Activated naive CD8-positive, alpha-beta T cell treated with anti-CD3 and anti-CD28 coated beads, Interleukin-2, amount 50 U/mL, for 24 hours (primary cell): Measurements from ENCODE around the gene RBBP6.
"Not testable (repeated sequence)": the region's sequence is repeated elsewhere in the genome, so short reads cannot be mapped to it uniquely, and the experiment has no call there.

Source experiments
- ATAC-seq: fragments of 150-1000 bp; cut with Tn5 transposase; one replicate; pipeline ENCODE4 v1.10.0; 2021
- DNase-seq: peaks from one replicate; pipeline ENCODE4 v3.0.0; 2021
- H3K27ac Mint-ChIP-seq: one replicate; pipeline ENCODE4 v1.8.0; 2021; ENCODE audit warnings: mild to moderate bottlenecking, mixed read lengths
- H3K27me3 Mint-ChIP-seq: one replicate; pipeline ENCODE4 v1.8.0; 2021; ENCODE audit warnings: mixed read lengths
- H3K36me3 Mint-ChIP-seq: one replicate; pipeline ENCODE4 v1.8.0; 2021; ENCODE audit warnings: low read depth, mixed read lengths
- H3K4me1 Mint-ChIP-seq: one replicate; pipeline ENCODE4 v1.8.0; 2021; ENCODE audit warnings: mixed read lengths
- H3K4me3 Mint-ChIP-seq: one replicate; pipeline ENCODE4 v1.8.0; 2021; ENCODE audit warnings: mild to moderate bottlenecking, moderate library complexity, mixed read lengths
- H3K9me3 Mint-ChIP-seq: one replicate; pipeline ENCODE4 v1.8.0; 2021; ENCODE audit warnings: mixed read lengths

Gene RBBP6

GRCh38 chr16:24571096-24571495 lies 31.7 kb downstream of the RBBP6 start:
- Mint-ChIP-seq H3K36me3 (peaks cover 66% of the 10 kb centered on the region), H3K9me3 (peaks cover 34% of the 10 kb centered on the region), H3K4me3 (no peak overlapping the region), H3K27me3 (no peaks in the 10 kb centered on the region), H3K27ac (no peak overlapping the region), H3K4me1 (no peaks in the 10 kb centered on the region)
- ATAC-seq = no peak
- DNase-seq = no peak

- ATAC-seq = no peak
- no peak overlapping the region for H3K4me3 Mint-ChIP-seq
- DNase-seq = no peak
- H3K9me3 Mint-ChIP-seq = peaks cover 34% of the 10 kb centered on the region
- no peaks in the 10 kb centered on the region for H3K27me3 Mint-ChIP-seq
- no peaks in the 10 kb centered on the region for H3K4me1 Mint-ChIP-seq
- peaks cover 61% of the 10 kb centered on the region for H3K36me3 Mint-ChIP-seq
- no peak overlapping the region for H3K27ac Mint-ChIP-seq
Observed at GRCh38 chr16:24572069-24572468, 32.7 kb downstream of the RBBP6 start.

- Mint-ChIP-seq H3K4me3 (no peak overlapping the region), H3K36me3 (peaks cover 50% of the 10 kb centered on the region), H3K27me3 (no peaks in the 10 kb centered on the region), H3K9me3 (peaks cover 34% of the 10 kb centered on the region), H3K4me1 (no peaks in the 10 kb centered on the region), H3K27ac (no peak overlapping the region)
- DNase-seq = no peak
- ATAC-seq = no peak
Observed at GRCh38 chr16:24573141-24573540, 33.8 kb downstream of the RBBP6 start.

- not testable (repeated sequence) for H3K4me1 Mint-ChIP-seq, DNase-seq, H3K27me3 Mint-ChIP-seq, ATAC-seq, H3K4me3 Mint-ChIP-seq, H3K27ac Mint-ChIP-seq
- Mint-ChIP-seq H3K9me3 (peaks cover 26% of the 10 kb centered on the region), H3K36me3 (peaks cover 33% of the 10 kb centered on the region)
Observed at GRCh38 chr16:24574515-24575485, 35.4 kb downstream of the RBBP6 start.

- ATAC-seq, H3K27ac Mint-ChIP-seq, H3K4me3 Mint-ChIP-seq, H3K4me1 Mint-ChIP-seq, H3K27me3 Mint-ChIP-seq, DNase-seq: not testable (repeated sequence)
- Mint-ChIP-seq H3K36me3 (peaks cover 24% of the 10 kb centered on the region), H3K9me3 (peaks cover 17% of the 10 kb centered on the region)
Observed at GRCh38 chr16:24575791-24576190, 36.4 kb downstream of the RBBP6 start.

GRCh38 chr16:24577167-24577566 lies 37.8 kb downstream of the RBBP6 start:
- no peak for ATAC-seq
- DNase-seq = no peak
- Mint-ChIP-seq H3K27me3 (no peaks in the 10 kb centered on the region), H3K36me3 (peaks cover 11% of the 10 kb centered on the region), H3K4me1 (no peaks in the 10 kb centered on the region), H3K27ac (no peak overlapping the region), H3K9me3 (peaks cover 6% of the 10 kb centered on the region), H3K4me3 (no peak overlapping the region)

GRCh38 chr16:24580665-24581064 lies 41.3 kb downstream of the RBBP6 start:
- Mint-ChIP-seq H3K4me3 (no peak overlapping the region), H3K4me1 (peaks cover 3% of the 10 kb centered on the region), H3K27ac (no peak overlapping the region), H3K9me3 (no peaks in the 10 kb centered on the region), H3K27me3 (peaks cover 14% of the 10 kb centered on the region), H3K36me3 (no peaks in the 10 kb centered on the region)
- no peak for DNase-seq
- ATAC-seq = no peak

- H3K9me3 Mint-ChIP-seq = no peaks in the 10 kb centered on the region
- H3K4me1 Mint-ChIP-seq = peaks cover 11% of the 10 kb centered on the region
- no peak overlapping the region for H3K27ac Mint-ChIP-seq
- H3K36me3 Mint-ChIP-seq = no peaks in the 10 kb centered on the region
- no peak for ATAC-seq
- no peak for DNase-seq
- H3K4me3 Mint-ChIP-seq = no peak overlapping the region
- peaks cover 25% of the 10 kb centered on the region for H3K27me3 Mint-ChIP-seq
Observed at GRCh38 chr16:24583494-24583893, 44.1 kb downstream of the RBBP6 start.

GRCh38 chr16:24589997-24590396 lies 50.6 kb downstream of the RBBP6 start:
- Mint-ChIP-seq H3K36me3 (no peaks in the 10 kb centered on the region), H3K4me1 (peaks cover 11% of the 10 kb centered on the region), H3K27ac (no peak overlapping the region), H3K27me3 (peaks cover 20% of the 10 kb centered on the region), H3K9me3 (no peaks in the 10 kb centered on the region), H3K4me3 (no peak overlapping the region)
- no peak for DNase-seq
- no peak for ATAC-seq

- ATAC-seq = no peak
- H3K4me1 Mint-ChIP-seq = no peaks in the 10 kb centered on the region
- DNase-seq = no peak
- H3K27me3 Mint-ChIP-seq = peaks cover 23% of the 10 kb centered on the region
- no peaks in the 10 kb centered on the region for H3K9me3 Mint-ChIP-seq
- no peak overlapping the region for H3K4me3 Mint-ChIP-seq
- no peak overlapping the region for H3K27ac Mint-ChIP-seq
- no peaks in the 10 kb centered on the region for H3K36me3 Mint-ChIP-seq
Observed at GRCh38 chr16:24598777-24599437, 59.5 kb downstream of the RBBP6 start.

- Mint-ChIP-seq H3K27ac (no peak overlapping the region), H3K27me3 (peaks cover 47% of the 10 kb centered on the region)
- ATAC-seq = no peak
Observed at GRCh38 chr16:24609417-24609739, 70.0 kb downstream of the RBBP6 start.

GRCh38 chr16:24609740-24610415 lies 70.5 kb downstream of the RBBP6 start:
- no peaks in the 10 kb centered on the region for H3K36me3 Mint-ChIP-seq
- H3K27ac Mint-ChIP-seq = no peak overlapping the region
- ATAC-seq (no peak), DNase-seq (peak; percentile 28)
- H3K4me1 Mint-ChIP-seq = peaks cover 14% of the 10 kb centered on the region
- H3K9me3 Mint-ChIP-seq = no peaks in the 10 kb centered on the region
- H3K27me3 Mint-ChIP-seq = peaks cover 46% of the 10 kb centered on the region
- peak overlapping the region; percentile 32 for H3K4me3 Mint-ChIP-seq

More at GRCh38 chr16:24609417-24609739, 70.0 kb downstream of the RBBP6 start:
- H3K9me3 Mint-ChIP-seq = peaks cover under 1% of the 10 kb centered on the region
- no peak overlapping the region for H3K4me3 Mint-ChIP-seq
- H3K4me1 Mint-ChIP-seq = peaks cover 14% of the 10 kb centered on the region
- DNase-seq = no peak
- H3K36me3 Mint-ChIP-seq = no peaks in the 10 kb centered on the region

GRCh38 chr16:24610416-24610755 lies 71.0 kb downstream of the RBBP6 start:
- peaks cover 47% of the 10 kb centered on the region for H3K27me3 Mint-ChIP-seq
- peak overlapping the region; percentile 32 for H3K4me3 Mint-ChIP-seq
- DNase-seq (peak; percentile 6), ATAC-seq (no peak)
- no peaks in the 10 kb centered on the region for H3K36me3 Mint-ChIP-seq
- peaks cover 14% of the 10 kb centered on the region for H3K4me1 Mint-ChIP-seq
- H3K27ac Mint-ChIP-seq = no peak overlapping the region
- H3K9me3 Mint-ChIP-seq = no peaks in the 10 kb centered on the region

- Mint-ChIP-seq H3K4me3 (no peak overlapping the region), H3K27me3 (peaks cover 44% of the 10 kb centered on the region), H3K9me3 (no peaks in the 10 kb centered on the region), H3K4me1 (peaks cover 14% of the 10 kb centered on the region), H3K27ac (no peak overlapping the region), H3K36me3 (no peaks in the 10 kb centered on the region)
- DNase-seq (no peak), ATAC-seq (no peak)
Observed at GRCh38 chr16:24611310-24611709, 71.9 kb downstream of the RBBP6 start.

- Mint-ChIP-seq H3K27me3 (peaks cover 38% of the 10 kb centered on the region), H3K4me3 (no peak overlapping the region), H3K4me1 (peaks cover 14% of the 10 kb centered on the region), H3K36me3 (no peaks in the 10 kb centered on the region), H3K27ac (no peak overlapping the region), H3K9me3 (no peaks in the 10 kb centered on the region)
- DNase-seq = no peak
- ATAC-seq = no peak
Observed at GRCh38 chr16:24612656-24613055, 73.3 kb downstream of the RBBP6 start.
